GM19193 (cell line): ENCODE data around the gene SLC6A8.

Experiments used
- POLR2A ChIP-seq: IDR thresholded peaks from 4 replicates; pipeline ENCODE4 v1.6.1; 2011; ENCODE audit not compliant: insufficient read depth, insufficient read length; ENCODE audit errors: extremely low read depth

Gene SLC6A8

DNA sequence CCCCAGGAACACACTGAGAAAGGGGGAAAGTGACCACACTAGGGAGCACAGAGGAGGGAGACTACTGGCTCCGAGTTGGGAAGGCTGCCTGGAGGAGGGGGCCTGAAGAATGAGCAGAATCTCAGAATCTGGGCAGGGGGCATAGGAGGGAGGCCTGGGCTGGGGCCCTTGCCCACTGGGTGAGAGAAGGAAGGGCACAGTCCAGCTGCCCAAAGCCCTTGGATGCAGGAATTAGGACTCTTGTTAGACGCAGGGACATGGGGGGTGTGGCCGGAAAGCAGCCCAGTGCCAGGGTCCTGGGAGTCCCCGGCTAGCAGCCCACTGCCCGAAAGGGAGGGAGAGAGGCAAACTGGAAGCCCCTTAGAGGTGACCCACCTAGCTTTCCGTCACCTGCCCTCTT, 42.6 kb upstream of the SLC6A8 start:
- no peak for TF ChIP-seq POLR2A

GRCh38 chrX:153645921-153646488, 41.7 kb upstream of the SLC6A8 start:
- TF ChIP-seq POLR2A = no peak

GRCh38 chrX:153646620-153647373, 40.9 kb upstream of the SLC6A8 start, which contains the start of gene DUSP9:
DUSP9 (plus strand) TSS chrX:153647203; CDS start chrX:153647954, 751 bp downstream.
- TF ChIP-seq POLR2A = no peak

- TF ChIP-seq POLR2A = no peak
Observed at GRCh38 chrX:153647461-153648357, 40.0 kb upstream of the SLC6A8 start.

- no peak for TF ChIP-seq POLR2A
Observed at GRCh38 chrX:153648358-153649177, 39.2 kb upstream of the SLC6A8 start.

DNA sequence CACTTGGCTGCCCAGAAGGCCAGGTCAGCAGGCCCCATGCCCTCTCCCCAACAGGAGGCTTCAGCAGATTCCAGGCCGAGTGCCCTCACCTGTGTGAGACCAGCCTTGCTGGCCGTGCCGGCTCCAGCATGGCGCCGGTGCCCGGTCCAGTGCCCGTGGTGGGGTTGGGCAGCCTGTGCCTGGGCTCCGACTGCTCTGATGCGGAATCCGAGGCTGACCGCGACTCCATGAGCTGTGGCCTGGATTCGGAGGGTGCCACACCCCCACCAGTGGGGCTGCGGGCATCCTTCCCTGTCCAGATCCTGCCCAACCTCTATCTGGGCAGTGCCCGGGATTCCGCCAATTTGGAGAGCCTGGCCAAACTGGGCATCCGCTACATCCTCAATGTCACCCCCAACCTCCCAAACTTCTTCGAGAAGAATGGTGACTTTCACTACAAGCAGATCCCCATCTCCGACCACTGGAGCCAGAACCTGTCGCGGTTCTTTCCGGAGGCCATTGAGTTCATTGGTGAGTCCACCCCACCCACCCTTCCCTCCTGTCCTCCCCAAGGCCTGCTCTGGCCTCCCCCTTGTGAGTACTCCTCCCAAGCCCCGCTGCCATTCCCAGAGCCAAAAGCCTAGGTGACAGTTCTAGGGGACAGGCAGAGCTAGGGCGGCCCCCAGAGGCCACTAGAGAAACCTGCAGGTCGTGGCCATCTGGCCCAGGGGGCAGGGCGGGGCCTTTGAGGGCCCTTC, 38.4 kb upstream of the SLC6A8 start:
- TF ChIP-seq POLR2A = no peak

- no peak for TF ChIP-seq POLR2A
Observed at GRCh38 chrX:153649915-153650782, 37.6 kb upstream of the SLC6A8 start.

DNA sequence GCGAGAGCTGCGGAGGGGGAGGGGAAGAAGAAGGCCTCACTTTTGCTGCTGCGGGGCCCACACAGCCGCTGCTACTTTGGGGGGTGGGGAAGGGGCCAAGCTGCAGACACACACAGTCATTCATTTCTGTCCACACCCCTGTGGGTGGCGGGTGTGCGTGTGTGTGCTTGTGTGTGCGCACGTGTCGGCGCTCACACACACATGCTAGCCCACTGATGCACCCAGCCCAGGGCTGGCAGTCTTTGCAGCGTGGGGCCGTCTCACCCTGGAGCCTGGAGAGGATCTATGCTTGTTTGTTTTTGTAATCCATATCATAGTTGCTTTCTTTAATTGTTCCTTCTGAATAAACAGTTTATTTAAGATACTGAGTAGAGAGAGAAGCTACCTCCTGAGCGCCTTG, 36.8 kb upstream of the SLC6A8 start:
- TF ChIP-seq POLR2A = no peak

DNA sequence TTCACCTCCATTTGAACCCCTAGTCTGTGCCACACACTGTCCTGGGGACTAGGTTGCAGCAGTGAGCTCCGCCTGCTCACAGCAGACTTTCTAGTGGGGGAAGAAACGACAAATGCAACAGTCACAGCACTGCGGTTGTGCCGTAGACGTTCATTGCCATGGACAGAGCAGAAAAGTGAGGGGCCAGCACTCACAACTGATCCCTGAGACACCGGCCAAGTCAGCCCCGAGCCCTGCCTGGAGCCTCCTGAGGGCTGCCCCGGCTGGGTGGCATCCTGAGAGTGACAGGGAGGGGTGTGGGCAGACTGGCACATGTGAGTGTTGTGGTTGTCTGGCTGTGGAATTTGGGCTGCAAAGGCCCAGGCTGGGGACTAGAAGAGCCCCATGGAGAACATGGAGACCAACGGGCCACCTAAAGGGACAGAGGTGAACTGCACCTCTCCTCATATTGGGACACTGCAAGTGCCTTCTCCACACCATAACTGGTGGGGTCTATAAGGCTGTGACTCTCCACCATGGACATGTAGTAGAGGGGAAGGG, 36.1 kb upstream of the SLC6A8 start:
- TF ChIP-seq POLR2A = no peak

GRCh38 chrX:153653556-153653955, 34.2 kb upstream of the SLC6A8 start:
- TF ChIP-seq POLR2A = no peak

DNA sequence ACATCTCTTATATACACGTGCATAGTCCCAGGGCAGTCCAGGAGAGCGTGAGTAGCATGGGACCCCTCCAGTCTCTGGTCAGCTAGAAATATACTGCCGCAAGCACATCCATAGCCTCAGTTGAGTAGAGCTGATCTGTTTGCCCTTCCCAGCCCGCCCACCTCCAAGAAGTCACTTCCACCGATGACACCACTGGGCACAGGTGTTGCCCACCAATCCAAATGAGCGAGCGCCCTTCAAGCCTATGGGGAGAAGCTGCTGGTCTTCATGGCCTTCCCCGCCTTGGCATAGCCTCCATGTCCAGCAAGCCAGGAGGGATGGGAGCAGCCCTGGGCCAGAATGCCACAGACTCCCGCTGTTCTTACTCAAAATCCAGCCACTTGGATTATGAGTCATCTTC, 30.6 kb upstream of the SLC6A8 start:
- TF ChIP-seq POLR2A = no peak

DNA sequence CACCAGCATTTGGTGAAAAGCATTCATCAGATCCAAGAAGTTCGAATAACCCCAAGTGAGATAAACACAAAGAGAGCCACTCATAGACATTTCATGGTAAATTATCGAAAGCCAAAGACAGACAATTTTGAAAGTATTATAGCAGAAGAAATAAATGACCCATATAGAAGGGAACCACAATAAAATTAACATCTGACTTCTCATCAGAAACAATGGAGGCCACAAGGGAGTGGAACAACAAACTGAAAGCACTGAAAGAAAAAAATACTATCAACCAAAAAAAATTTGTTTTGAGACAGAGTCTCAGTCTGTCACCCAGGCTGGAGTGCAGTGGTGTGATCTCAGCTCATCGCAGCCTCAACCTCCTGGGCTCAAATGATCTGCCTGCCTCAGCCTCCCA, 28.5 kb upstream of the SLC6A8 start:
- TF ChIP-seq POLR2A = no peak

GRCh38 chrX:153662266-153662665, 25.5 kb upstream of the SLC6A8 start:
- TF ChIP-seq POLR2A = no peak
